ENCODE measurements around the gene C5orf47.

GRCh38 chr5:173944511-173944910, 44.5 kb upstream of the C5orf47 start:
- no peak for TF ChIP-seq POLR2A (IDR thresholded peaks at IDR 0.05)
- TF ChIP-seq, protein P1, sequence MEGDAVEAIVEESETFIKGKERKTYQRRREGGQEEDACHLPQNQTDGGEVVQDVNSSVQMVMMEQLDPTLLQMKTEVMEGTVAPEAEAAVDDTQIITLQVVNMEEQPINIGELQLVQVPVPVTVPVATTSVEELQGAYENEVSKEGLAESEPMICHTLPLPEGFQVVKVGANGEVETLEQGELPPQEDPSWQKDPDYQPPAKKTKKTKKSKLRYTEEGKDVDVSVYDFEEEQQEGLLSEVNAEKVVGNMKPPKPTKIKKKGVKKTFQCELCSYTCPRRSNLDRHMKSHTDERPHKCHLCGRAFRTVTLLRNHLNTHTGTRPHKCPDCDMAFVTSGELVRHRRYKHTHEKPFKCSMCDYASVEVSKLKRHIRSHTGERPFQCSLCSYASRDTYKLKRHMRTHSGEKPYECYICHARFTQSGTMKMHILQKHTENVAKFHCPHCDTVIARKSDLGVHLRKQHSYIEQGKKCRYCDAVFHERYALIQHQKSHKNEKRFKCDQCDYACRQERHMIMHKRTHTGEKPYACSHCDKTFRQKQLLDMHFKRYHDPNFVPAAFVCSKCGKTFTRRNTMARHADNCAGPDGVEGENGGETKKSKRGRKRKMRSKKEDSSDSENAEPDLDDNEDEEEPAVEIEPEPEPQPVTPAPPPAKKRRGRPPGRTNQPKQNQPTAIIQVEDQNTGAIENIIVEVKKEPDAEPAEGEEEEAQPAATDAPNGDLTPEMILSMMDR (IDR thresholded peaks at IDR 0.05), result no peak
- TF ChIP-seq POLR2AphosphoS5 (IDR thresholded peaks at IDR 0.05), result no peak

Data from prostate gland (tissue), 2 donors.